GM12873 (cell line): ENCODE measurements around the gene SND1.

ENCODE experiments used
- CTCF ChIP-seq: IDR thresholded peaks from 2 replicates; pipeline ENCODE4 v1.5.1; 2012; ENCODE audit warnings: low read depth, mild to moderate bottlenecking, moderate library complexity, low read length, control low read depth; ENCODE audit not compliant: insufficient read depth; ENCODE audit errors: missing control alignments

Gene SND1

GRCh38 chr7:127998671-127999070 is 346.7 kb downstream of the SND1 start:
- no peak for TF ChIP-seq CTCF

GRCh38 chr7:128000048-128000447 is 348.1 kb downstream of the SND1 start:
- TF ChIP-seq CTCF = no peak

- no peak for TF ChIP-seq CTCF
Measured at GRCh38 chr7:128000854-128001265, 348.9 kb downstream of the SND1 start.

GRCh38 chr7:128003167-128003566 is 351.2 kb downstream of the SND1 start:
- TF ChIP-seq CTCF = no peak

- TF ChIP-seq CTCF = no peak
Measured at GRCh38 chr7:128003787-128004186, 351.8 kb downstream of the SND1 start.

GRCh38 chr7:128004623-128005022 is 352.6 kb downstream of the SND1 start:
- no peak for TF ChIP-seq CTCF

GRCh38 chr7:128005117-128005516 is 353.1 kb downstream of the SND1 start:
- TF ChIP-seq CTCF = no peak
